ENCODE results near the gene ZNF282.
"Not testable (repeated sequence)": the region's sequence is repeated elsewhere in the genome, so short reads cannot be mapped to it uniquely, and the experiment has no call there.

Gene ZNF282

GRCh38 chr7:149261829-149262617 lies 66.7 kb downstream of the ZNF282 start, which contains the start of gene ZNF783 (continued):
- TF ChIP-seq ZNF157 (tag by site-specific recombination; IDR thresholded peaks at IDR 0.05) (no peak), ZNF112 (tag by site-specific recombination; IDR thresholded peaks at IDR 0.05) (no peak), ZNF692 (tag by site-specific recombination; IDR thresholded peaks at IDR 0.05) (peak; percentile 79; the same call in 1 of the 2 replicates)

DNA sequence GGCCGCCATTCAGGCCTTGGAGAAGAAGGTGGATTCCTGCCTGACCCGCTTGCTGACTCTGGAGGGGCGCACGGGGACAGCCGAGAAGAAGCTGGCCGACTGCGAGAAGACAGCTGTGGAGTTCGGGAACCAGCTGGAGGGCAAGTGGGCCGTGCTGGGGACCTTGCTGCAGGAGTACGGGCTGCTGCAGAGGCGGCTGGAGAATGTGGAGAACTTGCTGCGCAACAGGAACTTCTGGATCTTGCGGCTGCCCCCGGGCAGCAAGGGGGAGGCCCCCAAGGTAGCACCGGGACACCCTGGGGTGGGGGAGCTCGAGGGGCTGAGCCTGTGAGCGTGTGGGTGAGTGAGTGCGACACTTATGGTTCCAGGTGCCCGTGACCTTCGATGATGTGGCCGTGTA lies 71.1 kb downstream of the ZNF282 start:
- TF ChIP-seq ZNF366 (tag by site-specific recombination; conservative IDR thresholded peaks at IDR 0.05) = no peak
- TF ChIP-seq ZFP3 (tag by site-specific recombination; IDR thresholded peaks at IDR 0.05; ENCODE audit: low read depth) = no peak
- Histone ChIP-seq H3K4me1 (ENCODE audit: control insufficient read depth, insufficient read depth, low read length) (no peaks in the 10 kb centered on the region), H3K27ac (ENCODE audit: extremely low read depth, low read depth, low read length) (no peak overlapping the region), H3K36me3 (ENCODE audit: control insufficient read depth in 2 of 2, insufficient read depth in 1 of 2, low read length in 2 of 2) (peaks cover 0 to 47% of the 10 kb centered on the region in 2 experiments; a peak in 2 of 3 replicates), H3K9me3 (ENCODE audit: control insufficient read depth, insufficient read depth, low read depth, low read length) (no peaks in the 10 kb centered on the region), H3K4me3 (ENCODE audit: low read depth, low read length) (no peak overlapping the region)
- CTCF ChIA-PET = interaction anchor here (1.1 kb wide), 1 partner anchor 120 kb away, joined by 5 read pairs; no protein-coding TSS in a partner anchor
- POLR2A ChIA-PET = interaction anchor here (0.6 to 1.5 kb wide), 2 partner anchors 19 kb away, joined by 3 read pairs; no protein-coding TSS in a partner anchor

DNA sequence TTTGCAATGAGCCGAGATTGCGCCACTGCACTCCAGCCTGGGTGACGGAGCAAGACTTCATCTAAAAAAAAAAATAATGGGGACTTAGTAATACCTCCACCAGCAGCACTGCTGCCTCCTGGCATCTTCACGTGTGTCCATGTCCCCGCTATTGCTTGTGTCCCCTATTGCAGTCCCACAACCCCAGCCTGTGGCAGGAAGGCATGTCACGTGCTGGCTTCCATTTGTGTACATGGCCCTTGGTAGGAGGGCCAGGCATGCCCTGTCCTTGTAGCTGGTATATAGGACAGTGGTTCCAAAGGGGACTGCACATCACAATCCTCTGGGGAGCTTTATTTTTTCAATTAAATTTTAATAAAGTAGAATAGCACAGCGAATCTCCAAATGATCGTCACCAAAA lies 72.4 kb downstream of the ZNF282 start:
- Histone ChIP-seq H3K27ac (ENCODE audit: extremely low read depth, low read depth, low read length) (no peak overlapping the region), H3K36me3 (ENCODE audit: control insufficient read depth in 2 of 2, insufficient read depth in 1 of 2, low read length in 2 of 2) (peaks cover 0 to 55% of the 10 kb centered on the region in 2 experiments; a peak in 2 of 3 replicates), H3K9me3 (ENCODE audit: control insufficient read depth, insufficient read depth, low read depth, low read length) (no peaks in the 10 kb centered on the region), H3K4me3 (ENCODE audit: low read depth, low read length) (no peak overlapping the region), H3K4me1 (ENCODE audit: control insufficient read depth, insufficient read depth, low read length) (no peaks in the 10 kb centered on the region)
- CTCF ChIA-PET = interaction anchor here (0.7 kb wide), 1 partner anchor 17 kb away, joined by 3 read pairs; no protein-coding TSS in a partner anchor
- POLR2A ChIA-PET = no interaction called here
- TF ChIP-seq RBAK (tag by site-specific recombination; IDR thresholded peaks at IDR 0.05) = no peak
- no peak for TF ChIP-seq SALL2 (tag by site-specific recombination; IDR thresholded peaks at IDR 0.05; ENCODE audit: borderline replicate concordance)
- TF ChIP-seq ZNF585B (tag by site-specific recombination; IDR thresholded peaks at IDR 0.05) = no peak
- TF ChIP-seq ZNF23 (tag by site-specific recombination; IDR thresholded peaks at IDR 0.05; ENCODE audit: borderline replicate concordance) = no peak
- no peak for TF ChIP-seq ZNF560 (tag by site-specific recombination; IDR thresholded peaks at IDR 0.05; ENCODE audit: borderline replicate concordance)
- no peak for TF ChIP-seq YY2 (tag by site-specific recombination; IDR thresholded peaks at IDR 0.05)
- no peak for TF ChIP-seq ZNF621 (tag by site-specific recombination; IDR thresholded peaks at IDR 0.05)
- TF ChIP-seq, protein P1, sequence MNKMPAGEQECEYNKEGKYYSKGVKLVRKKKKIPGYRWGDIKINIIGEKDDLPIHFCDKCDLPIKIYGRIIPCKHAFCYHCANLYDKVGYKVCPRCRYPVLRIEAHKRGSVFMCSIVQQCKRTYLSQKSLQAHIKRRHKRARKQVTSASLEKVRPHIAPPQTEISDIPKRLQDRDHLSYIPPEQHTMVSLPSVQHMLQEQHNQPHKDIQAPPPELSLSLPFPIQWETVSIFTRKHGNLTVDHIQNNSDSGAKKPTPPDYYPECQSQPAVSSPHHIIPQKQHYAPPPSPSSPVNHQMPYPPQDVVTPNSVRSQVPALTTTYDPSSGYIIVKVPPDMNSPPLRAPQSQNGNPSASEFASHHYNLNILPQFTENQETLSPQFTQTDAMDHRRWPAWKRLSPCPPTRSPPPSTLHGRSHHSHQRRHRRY (tag by site-specific recombination; IDR thresholded peaks at IDR 0.05) = no peak
- no peak for TF ChIP-seq KLF9 (tag by site-specific recombination; IDR thresholded peaks at IDR 0.05; ENCODE audit: low read depth)
- no peak for TF ChIP-seq ZBTB1 (tag by site-specific recombination; IDR thresholded peaks at IDR 0.05)
- TF ChIP-seq ZNF596 (tag by site-specific recombination; IDR thresholded peaks at IDR 0.05) = no peak
- no peak for TF ChIP-seq ZNF473 (tag by site-specific recombination; IDR thresholded peaks at IDR 0.05)

DNA sequence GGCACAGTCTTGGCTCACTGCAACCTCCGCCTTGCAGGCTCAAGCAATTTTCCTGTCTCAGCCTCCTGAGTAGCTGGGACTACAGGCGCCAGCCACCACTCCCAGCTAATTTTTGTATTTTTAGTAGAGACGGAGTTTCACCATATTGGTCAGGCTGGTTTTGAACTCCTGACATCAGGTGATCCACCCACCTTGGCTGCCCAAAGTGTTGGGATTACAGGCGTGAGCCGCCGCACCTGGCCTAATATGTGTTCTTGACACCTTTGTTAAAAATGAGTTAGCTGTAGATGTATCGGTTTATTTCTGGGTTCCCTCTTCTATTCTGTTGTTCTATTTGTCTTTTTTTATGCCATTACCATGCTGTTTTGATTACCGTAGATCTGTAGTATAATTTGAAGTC lies 79.1 kb downstream of the ZNF282 start:
- H3K4me1 ChIP-seq (ENCODE audit: control insufficient read depth, insufficient read depth, low read length); POLR2A ChIA-PET; H3K4me3 ChIP-seq (ENCODE audit: low read depth, low read length); H3K27ac ChIP-seq (ENCODE audit: extremely low read depth, low read depth, low read length); H3K9me3 ChIP-seq (ENCODE audit: control insufficient read depth, insufficient read depth, low read depth, low read length): not testable (repeated sequence)
- peaks cover 9 to 52% of the 10 kb centered on the region in 2 experiments; a peak in 2 of 3 replicates for H3K36me3 ChIP-seq (ENCODE audit: control insufficient read depth in 2 of 2, insufficient read depth in 1 of 2, low read length in 2 of 2)
- CTCF ChIA-PET = interaction anchor here (1.0 kb wide), 1 partner anchor 12 kb away, joined by 3 read pairs; the partner anchor contains the start of gene ZNF783

All from HEK293 (cell line).